Progenitor cell of endocrine pancreas (in vitro differentiated cells): Measurements from ENCODE around the gene MAPKAPK3. TPM values are rescaled to one million over a fixed set of nuclear protein-coding genes. Genes with fewer than 3 reads are reported as not detected.

Source experiments
- DNase-seq: peaks from one replicate; pipeline ENCODE4 v3.0.0; 2021; ENCODE audit warnings: low spot score; ENCODE audit not compliant: unreplicated experiment
- H3K27ac Mint-ChIP-seq: 2 replicates; pipeline ENCODE4 v1.8.0; 2021; ENCODE audit warnings: mild to moderate bottlenecking, moderate library complexity, mixed read lengths
- H3K27me3 Mint-ChIP-seq: 2 replicates; pipeline ENCODE4 v1.8.0; 2021; ENCODE audit warnings: mixed read lengths
- H3K36me3 Mint-ChIP-seq: 2 replicates; pipeline ENCODE4 v1.8.0; 2022; ENCODE audit warnings: mixed read lengths; ENCODE audit not compliant: insufficient read depth
- H3K4me1 Mint-ChIP-seq: 2 replicates; pipeline ENCODE4 v1.8.0; 2021; ENCODE audit warnings: low read depth, mixed read lengths
- H3K4me3 Mint-ChIP-seq: 2 replicates; pipeline ENCODE4 v1.8.0; 2021; ENCODE audit warnings: low read depth, mild to moderate bottlenecking, moderate library complexity, mixed read lengths
- H3K9me3 Mint-ChIP-seq: 2 replicates; pipeline ENCODE4 v1.8.0; 2021; ENCODE audit warnings: low read depth, mixed read lengths
- CTCF ChIP-seq: fragments of 200-600 bp; sonication (generic); IDR thresholded peaks from one replicate; pipeline ENCODE4 v1.5.0; 2021; ENCODE audit warnings: antibody characterized with exemption, mild to moderate bottlenecking; ENCODE audit not compliant: unreplicated experiment
- total RNA-seq: library from RNA; stranded (reverse); gene quantifications from 2 replicates; pipeline ENCODE4 v1.2.1, GENCODE V29; 2021

The MAPKAPK3 gene
- total RNA-seq, 1 donor from 2014 or later: 40.8 TPM

- DNase-seq: no peak
- Mint-ChIP-seq H3K36me3 (no peaks in the 10 kb centered on the region), H3K4me1 (no peaks in the 10 kb centered on the region), H3K27me3 (peaks cover 3% of the 10 kb centered on the region), H3K27ac (no peak overlapping the region), H3K9me3 (no peaks in the 10 kb centered on the region), H3K4me3 (no peak overlapping the region)
- TF ChIP-seq CTCF: no peak
Measured at GRCh38 chr3:50583897-50584296, 33.1 kb upstream of the MAPKAPK3 start.

- Mint-ChIP-seq H3K27ac (peak overlapping the region; percentile 18), H3K9me3 (no peaks in the 10 kb centered on the region), H3K27me3 (peaks cover 3% of the 10 kb centered on the region), H3K4me3 (no peak overlapping the region), H3K4me1 (no peaks in the 10 kb centered on the region), H3K36me3 (no peaks in the 10 kb centered on the region)
- TF ChIP-seq CTCF: no peak
- DNase-seq: no peak
Measured at GRCh38 chr3:50584391-50584790, 32.6 kb upstream of the MAPKAPK3 start.

- H3K27me3 Mint-ChIP-seq: peaks cover 3% of the 10 kb centered on the region
- DNase-seq: no peak
- TF ChIP-seq CTCF: no peak
- H3K9me3 Mint-ChIP-seq: no peaks in the 10 kb centered on the region
- H3K27ac Mint-ChIP-seq: no peak overlapping the region
- no peaks in the 10 kb centered on the region for H3K36me3 Mint-ChIP-seq
- H3K4me1 Mint-ChIP-seq: no peaks in the 10 kb centered on the region
- H3K4me3 Mint-ChIP-seq: no peak overlapping the region
Measured at GRCh38 chr3:50585919-50586762, 30.8 kb upstream of the MAPKAPK3 start.

- DNase-seq: no peak
- H3K9me3 Mint-ChIP-seq: no peaks in the 10 kb centered on the region
- H3K36me3 Mint-ChIP-seq: no peaks in the 10 kb centered on the region
- no peak overlapping the region for H3K27ac Mint-ChIP-seq
- H3K4me3 Mint-ChIP-seq: no peak overlapping the region
- no peaks in the 10 kb centered on the region for H3K4me1 Mint-ChIP-seq
- H3K27me3 Mint-ChIP-seq: peaks cover 3% of the 10 kb centered on the region
- no peak for TF ChIP-seq CTCF
Measured at GRCh38 chr3:50586763-50587070, 30.2 kb upstream of the MAPKAPK3 start.

GRCh38 chr3:50587373-50587772 is 29.6 kb upstream of the MAPKAPK3 start:
- Mint-ChIP-seq H3K36me3 (no peaks in the 10 kb centered on the region), H3K4me1 (no peaks in the 10 kb centered on the region), H3K9me3 (no peaks in the 10 kb centered on the region), H3K27me3 (peaks cover 3% of the 10 kb centered on the region), H3K4me3 (no peak overlapping the region), H3K27ac (peak overlapping the region; percentile 50)
- no peak for TF ChIP-seq CTCF
- no peak for DNase-seq
